Thyroid gland (tissue), 4 donors: ENCODE results near the gene DHCR24.

ENCODE experiments used
- CTCF ChIP-seq, 6 experiments: fragments of 200-600 bp in 3 of 6; fragments of 450-650 bp in 3 of 6; sonication (generic) in 3 of 6; IDR thresholded peaks; one replicate each; pipeline ENCODE4 v1.5.1; 2016 to 2019; ENCODE audit warnings: antibody characterized with exemption in 6 of 6, mild to moderate bottlenecking in 2 of 6, inconsistent platforms in 1 of 6, moderate library complexity in 1 of 6
- POLR2A ChIP-seq, 2 donors: fragments of 450-650 bp; IDR thresholded peaks; one replicate each; pipeline ENCODE4 v1.6.1; 2017; ENCODE audit warnings: antibody characterized with exemption in 2 of 2, mild to moderate bottlenecking in 2 of 2, moderate library complexity in 1 of 2

DNA sequence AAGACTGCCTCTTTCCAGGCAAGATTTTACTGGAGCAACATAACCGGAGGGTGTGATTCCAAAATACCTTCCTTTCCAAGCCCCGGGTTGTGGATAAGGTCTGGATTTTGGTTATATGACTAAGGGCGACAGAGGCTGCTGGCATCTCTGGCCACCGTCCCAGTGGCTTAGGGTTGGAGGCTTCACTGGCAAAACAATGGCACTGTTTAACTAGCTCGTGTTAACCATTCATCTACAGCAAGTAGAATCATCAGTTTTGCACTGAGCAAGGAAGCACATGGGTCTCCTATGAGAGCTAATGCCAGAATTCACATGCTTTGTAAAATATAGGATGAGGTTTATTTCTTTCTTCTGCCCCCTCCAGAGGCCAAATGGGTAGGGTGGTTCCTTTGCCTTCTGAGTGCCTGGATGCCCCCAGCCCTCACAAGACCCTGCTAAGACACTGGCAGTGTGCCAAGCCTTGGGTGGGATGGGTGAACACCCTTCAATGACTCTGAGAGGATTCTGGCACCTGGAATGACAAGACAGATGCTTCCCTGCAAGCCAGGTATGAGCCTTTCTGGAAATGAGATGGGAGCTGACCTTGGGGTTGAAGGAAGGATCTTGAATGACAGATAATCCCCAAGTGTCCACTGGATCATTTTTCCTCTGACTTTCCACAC lies 36.8 kb downstream of the DHCR24 start:
- TF ChIP-seq CTCF (IDR thresholded peaks at IDR 0.05) (no peak), POLR2A (IDR thresholded peaks at IDR 0.05) (no peak)
